ENCODE results near the gene GABRA6.
A peak's percentile ranks its signal among the peaks of the same experiment; 100 is the strongest.
"Not testable (repeated sequence)": the region's sequence is repeated elsewhere in the genome, so short reads cannot be mapped to it uniquely, and the experiment has no call there.

Gene GABRA6

GRCh38 chr5:161685461-161685860, at the start of gene GABRA6:
Gene GABRA6 (plus strand): TSS chr5:161685721. CDS start chr5:161685990, 269 bp downstream.
- no peak for DNase-seq

DNA sequence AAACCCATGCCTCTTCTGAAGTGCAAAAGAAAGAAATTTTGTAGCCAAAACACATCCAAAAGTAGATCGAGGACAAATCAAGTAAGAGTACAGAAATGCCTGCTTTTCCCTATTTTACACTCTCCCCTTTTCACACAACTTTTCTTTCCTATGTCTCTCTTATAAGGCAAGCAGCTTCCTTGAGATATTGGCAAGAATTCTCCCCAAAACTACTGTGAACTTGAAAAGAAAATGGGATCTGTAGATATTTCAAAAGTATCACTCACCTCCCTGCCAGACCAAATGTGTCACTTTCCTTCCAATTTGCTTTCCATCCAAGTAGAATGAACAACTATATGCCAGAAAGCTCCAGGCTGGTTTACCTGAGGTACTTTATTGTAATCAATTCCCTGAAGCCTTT, 47.9 kb upstream of the GABRA6 start:
- peak in 1 of 3 donors; percentile 16 for DNase-seq

GRCh38 chr5:161641444-161641843, 44.1 kb upstream of the GABRA6 start:
- no peak for DNase-seq

- no peak for DNase-seq
Measured at GRCh38 chr5:161645264-161645663, 40.3 kb upstream of the GABRA6 start.

DNA sequence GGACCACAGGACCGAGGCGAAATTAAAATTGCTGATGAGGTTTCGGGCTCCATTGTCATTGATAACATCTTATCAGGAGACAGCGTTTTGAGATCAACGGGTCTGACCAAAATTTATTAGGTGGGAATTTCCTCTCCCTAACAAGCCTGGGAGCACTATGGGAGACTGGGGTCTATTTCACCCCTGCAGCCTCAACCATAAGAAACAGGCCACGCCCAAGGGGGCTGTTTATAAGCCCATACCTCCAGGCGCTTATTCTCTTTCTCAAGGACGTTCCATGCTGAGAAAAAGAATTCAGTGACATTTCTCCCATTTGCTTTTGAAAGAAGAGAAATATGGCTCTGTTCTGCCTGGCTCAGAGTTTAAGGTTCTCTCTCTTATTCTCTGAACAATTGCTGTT, 33.6 kb upstream of the GABRA6 start:
- not testable (repeated sequence) for DNase-seq

DNA sequence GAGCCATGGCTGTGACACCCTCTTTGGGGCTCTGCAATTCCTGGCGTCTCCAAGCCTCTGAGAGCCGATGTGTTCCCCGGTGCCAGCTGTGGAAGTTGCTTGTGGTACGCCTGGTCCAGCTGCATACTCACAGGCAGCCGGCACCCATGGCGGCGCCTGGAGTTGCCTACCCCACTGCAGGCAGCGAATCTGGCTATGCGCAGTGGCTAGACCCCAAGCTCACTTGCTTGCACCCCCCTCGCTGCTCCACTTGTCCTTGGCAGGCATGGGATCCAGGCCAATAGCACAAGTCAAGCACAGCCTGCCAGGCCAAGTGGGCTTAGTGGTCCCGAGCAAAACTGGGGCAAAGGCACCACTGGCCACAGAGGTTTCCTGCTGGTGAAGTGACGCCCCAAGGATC, 24.7 kb upstream of the GABRA6 start:
- no peak for DNase-seq

- no peak for DNase-seq
Measured at GRCh38 chr5:161663431-161663830, 22.1 kb upstream of the GABRA6 start.

DNA sequence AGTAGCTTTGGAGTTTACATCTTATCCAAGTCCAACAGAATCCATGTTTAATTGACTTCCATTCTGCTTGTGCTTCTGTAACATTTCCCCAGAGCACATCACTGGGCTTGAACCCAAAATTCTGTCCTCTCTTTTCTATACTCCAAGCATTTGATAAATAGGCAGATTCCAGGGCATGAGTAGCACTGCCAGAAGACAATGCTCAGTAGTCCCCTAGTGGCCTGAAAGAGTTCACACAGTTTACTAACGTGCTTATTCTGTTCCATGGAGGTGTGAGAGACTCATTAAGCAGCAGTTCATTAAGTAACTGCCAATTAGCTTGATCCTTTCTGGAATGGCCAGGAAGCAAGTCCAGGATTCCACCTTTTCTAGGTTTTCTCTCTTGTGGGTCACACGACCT, 9.4 kb upstream of the GABRA6 start:
- DNase-seq: peak in 1 of 3 donors; percentile 1

GRCh38 chr5:161686149-161686548, 628 bp downstream of the GABRA6 start:
- no peak for DNase-seq

DNA sequence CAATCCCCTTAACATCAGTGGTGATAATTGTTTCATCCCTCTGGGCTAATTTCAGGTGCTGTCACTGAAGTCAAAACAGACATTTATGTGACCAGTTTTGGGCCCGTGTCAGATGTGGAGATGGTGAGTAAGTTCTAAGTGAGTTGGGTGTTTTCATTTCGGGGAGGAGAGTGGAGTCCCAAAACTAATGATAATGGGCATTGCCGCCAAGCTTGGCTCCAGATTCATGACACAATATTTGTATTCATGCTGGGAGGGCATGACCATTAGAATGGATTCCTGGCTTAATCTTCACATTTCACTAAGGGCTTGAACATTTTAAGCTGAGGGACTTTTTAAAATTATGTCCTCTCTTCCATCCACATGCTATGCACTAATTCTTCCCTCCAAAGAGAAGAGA, 1.4 kb downstream of the GABRA6 start:
- DNase-seq: no peak

DNA sequence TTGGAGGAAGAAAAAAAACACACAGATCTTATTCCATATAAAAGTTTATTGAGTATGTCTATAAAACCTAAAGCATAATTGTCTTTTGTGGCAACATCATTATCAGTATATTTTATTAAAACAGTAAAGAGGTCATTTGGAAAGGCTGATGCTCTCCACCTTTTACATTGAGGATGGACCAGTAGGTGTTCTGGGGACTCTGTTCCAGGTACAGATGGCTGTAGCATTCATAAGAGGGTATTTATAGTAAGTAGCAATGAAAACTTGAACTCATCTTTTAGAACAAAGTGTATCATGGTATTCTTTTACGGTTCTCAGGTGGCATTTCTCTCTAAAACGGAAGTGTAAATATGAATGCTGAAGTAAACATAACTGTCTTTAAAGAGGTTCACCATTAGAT, 1.8 kb downstream of the GABRA6 start:
- DNase-seq: no peak

GRCh38 chr5:161691911-161692310, 6.4 kb downstream of the GABRA6 start:
- no peak for DNase-seq

GRCh38 chr5:161697001-161697400, 11.5 kb downstream of the GABRA6 start:
- no peak for DNase-seq

DNA sequence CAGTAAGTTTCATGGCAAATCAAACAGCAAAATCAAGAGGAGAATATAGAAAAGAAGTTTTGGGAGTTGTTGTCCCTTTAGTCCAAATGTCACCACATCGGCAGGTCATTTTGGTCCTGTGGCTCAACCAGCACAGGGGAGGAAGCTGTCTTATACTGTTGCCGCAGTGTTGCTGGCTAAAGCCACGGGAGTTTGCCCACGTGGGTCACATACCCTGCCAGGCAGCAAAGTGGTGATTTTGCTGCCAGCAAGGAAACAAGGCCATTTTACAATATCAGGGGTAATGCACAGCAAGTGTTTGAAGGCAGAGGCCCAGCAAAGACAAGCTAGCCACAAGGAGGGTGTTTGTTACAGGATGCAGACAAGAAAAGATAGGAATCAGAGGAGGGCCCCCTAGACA, 14.5 kb downstream of the GABRA6 start:
- no peak for DNase-seq

DNA sequence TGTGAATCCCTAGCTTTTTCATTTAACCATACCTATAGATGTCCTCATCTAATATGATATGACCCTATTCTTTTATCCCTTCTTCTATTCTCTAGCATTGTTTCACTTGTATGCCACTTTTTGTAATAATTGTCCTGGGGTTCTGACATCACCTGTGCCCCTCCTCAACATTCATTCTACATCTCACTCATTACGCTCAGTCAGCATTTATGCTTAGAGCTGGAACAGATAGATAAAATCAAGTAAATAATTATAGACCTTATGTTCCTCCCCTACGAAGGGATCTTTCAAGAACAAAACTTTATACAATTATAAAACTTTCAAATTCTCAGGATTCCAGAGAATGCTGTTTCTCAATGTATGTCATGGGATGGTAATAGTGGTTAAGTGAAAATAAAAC, 18.0 kb downstream of the GABRA6 start:
- DNase-seq: no peak

- DNase-seq: no peak
Measured at GRCh38 chr5:161707382-161707781, 21.9 kb downstream of the GABRA6 start.

- DNase-seq: no peak
Measured at GRCh38 chr5:161709239-161709638, 23.7 kb downstream of the GABRA6 start.

- no peak for DNase-seq
Measured at GRCh38 chr5:161713042-161713441, 27.5 kb downstream of the GABRA6 start.

- peak in 1 of 3 donors; percentile 3 for DNase-seq
Measured at GRCh38 chr5:161719157-161719556, 33.6 kb downstream of the GABRA6 start.

- no peak for DNase-seq
Measured at GRCh38 chr5:161720460-161720859, 34.9 kb downstream of the GABRA6 start.

- DNase-seq: no peak
Measured at GRCh38 chr5:161734741-161735140, 49.2 kb downstream of the GABRA6 start.

- no peak for DNase-seq
Measured at GRCh38 chr5:161740433-161740832, 54.9 kb downstream of the GABRA6 start.

- DNase-seq: no peak
Measured at GRCh38 chr5:161744276-161744675, 58.8 kb downstream of the GABRA6 start.

GRCh38 chr5:161745392-161745791, 59.9 kb downstream of the GABRA6 start:
- DNase-seq: no peak

- DNase-seq: no peak
Measured at GRCh38 chr5:161751265-161751664, 65.7 kb downstream of the GABRA6 start.

Data from suppressor macrophage treated with lipopolysaccharide for 1 hour (primary cell).